GM19240 (cell line): ENCODE measurements around the gene SLC17A7.
"Not testable (repeated sequence)": the region's sequence is repeated elsewhere in the genome, so short reads cannot be mapped to it uniquely, and the experiment has no call there.

Experiments used
- DNase-seq: peaks from one replicate; pipeline ENCODE4 v3.0.0; 2011; ENCODE audit warnings: low spot score; ENCODE audit not compliant: insufficient read length

The SLC17A7 gene

DNA sequence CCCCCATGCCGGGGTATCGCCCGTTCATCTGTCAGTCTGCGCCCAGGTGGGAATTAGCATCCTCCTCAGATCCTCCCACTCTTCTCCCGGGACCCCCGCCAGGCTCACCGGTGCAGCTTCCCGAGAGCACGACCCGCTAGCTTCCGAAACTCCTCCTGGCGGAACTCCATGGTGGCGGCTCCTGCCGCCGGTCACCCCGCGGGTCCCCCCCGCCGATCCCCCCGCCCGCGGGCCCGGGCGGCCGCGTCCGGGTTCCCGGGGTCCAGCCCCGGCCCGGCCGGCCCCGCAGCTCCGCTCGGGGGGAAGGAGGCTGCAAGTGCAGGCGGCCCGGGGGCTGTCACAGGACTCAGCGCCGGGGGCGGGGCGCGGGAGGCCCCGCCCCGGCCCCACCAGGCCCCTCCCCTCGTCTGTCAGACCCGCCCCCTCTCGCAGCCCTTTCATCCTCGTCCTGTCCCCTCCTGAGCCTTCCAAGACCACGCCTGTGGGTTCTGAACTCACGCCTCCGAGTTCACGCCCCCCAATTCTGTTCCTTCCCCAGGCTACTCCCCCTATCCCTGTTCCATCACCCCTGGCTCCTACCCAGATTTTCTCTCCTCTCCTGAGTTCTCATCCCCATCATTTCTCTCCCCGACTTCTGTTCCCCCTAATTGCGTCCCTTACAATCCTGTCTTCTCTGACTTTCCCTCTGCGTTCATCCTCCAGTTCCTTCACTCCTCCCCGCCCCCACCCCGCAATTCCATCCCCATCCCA, at the start of gene SLC17A7:
TSS of gene SLC17A7 (minus strand) at position 318 of the 750 bp plus-strand sequence. CDS start at position 170, 148 bp downstream.
- DNase-seq: no peak

DNA sequence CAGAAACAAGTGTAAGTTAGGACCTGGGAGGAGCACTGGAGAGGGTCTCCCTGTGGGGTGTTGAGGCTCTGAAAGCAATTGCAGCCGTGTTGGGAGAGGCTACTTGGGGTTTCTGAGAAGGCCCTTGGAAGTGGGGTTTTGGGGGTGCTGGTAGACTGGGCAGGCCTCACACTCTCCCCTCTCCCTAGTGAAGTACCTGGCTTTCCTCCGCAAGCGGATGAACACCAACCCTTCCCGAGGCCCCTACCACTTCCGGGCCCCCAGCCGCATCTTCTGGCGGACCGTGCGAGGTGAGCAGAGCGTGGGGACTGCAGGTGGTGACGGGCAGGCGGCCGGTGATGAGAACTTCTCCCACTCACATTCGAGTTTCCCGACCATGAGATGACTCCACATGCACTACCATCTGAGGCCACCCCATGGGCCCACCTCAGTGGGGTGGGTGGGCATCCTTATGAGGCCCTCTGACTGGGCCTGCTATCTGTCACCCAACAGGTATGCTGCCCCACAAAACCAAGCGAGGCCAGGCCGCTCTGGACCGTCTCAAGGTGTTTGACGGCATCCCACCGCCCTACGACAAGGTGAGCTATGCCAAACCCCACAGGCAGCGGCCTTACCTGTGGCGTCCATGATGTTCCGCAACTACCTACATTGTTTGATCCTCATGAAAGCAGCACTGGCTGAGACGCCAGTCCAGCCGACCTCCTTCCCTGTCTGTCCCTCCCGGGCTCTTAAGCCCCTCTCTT, 49.1 kb upstream of the SLC17A7 start:
- no peak for DNase-seq

DNA sequence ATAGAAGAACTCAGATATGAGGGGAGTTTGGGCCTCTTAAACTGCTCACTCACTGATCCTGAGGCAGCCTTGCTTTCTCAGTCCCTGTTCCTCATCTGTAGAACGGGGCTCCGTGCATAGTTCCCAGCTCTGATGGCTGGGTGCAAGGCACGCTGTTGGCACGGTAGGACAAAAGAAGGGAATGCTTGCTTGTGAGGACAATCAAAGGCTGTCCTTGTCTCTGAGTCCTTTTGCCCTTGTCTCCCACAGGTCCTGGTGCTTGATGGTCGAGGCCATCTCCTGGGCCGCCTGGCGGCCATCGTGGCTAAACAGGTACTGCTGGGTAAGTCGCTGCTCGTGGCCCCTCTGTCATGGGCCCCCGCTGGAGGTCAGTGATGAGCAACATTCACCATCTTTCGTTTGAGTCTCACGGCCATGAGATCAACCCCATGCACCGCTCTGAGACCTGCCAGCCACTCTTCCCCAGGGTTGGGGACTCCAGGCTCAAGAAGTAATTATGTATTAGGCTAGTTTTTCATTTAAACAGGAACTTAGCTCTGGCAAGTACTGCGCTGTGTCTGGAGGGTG, 48.4 kb upstream of the SLC17A7 start:
- no peak for DNase-seq

DNA sequence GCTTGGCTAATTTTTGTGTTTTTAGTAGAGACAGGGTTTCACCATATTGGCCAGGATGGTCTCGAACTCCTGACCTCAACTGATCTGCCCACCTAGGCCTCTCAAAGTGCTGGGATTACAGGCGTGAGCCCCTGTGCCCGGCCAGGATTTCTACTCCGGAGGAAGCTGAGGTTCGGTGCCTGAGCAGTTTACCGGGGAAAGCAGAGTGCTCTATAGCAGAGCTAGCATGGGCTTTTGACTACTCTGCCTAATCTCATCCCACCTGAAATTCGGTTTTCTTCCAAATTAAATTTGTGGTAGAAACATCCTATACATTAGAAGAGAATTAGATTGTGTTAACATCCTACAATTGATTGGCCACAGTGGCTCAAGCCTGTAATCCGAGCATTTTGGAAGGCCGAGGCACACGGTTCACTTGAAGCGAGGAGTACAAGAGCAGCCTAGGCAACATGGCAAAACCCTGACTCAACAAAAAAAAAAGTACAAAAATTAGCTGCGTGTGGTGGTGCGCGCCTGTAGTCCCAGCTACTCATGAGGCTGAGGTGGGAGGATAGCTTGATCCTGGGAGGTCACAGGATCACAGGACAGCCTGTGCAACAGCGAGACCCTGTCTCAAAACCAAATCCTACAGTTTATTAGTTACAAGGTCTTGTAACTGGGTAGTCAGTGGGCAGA, 47.7 kb upstream of the SLC17A7 start:
- DNase-seq: no peak

DNA sequence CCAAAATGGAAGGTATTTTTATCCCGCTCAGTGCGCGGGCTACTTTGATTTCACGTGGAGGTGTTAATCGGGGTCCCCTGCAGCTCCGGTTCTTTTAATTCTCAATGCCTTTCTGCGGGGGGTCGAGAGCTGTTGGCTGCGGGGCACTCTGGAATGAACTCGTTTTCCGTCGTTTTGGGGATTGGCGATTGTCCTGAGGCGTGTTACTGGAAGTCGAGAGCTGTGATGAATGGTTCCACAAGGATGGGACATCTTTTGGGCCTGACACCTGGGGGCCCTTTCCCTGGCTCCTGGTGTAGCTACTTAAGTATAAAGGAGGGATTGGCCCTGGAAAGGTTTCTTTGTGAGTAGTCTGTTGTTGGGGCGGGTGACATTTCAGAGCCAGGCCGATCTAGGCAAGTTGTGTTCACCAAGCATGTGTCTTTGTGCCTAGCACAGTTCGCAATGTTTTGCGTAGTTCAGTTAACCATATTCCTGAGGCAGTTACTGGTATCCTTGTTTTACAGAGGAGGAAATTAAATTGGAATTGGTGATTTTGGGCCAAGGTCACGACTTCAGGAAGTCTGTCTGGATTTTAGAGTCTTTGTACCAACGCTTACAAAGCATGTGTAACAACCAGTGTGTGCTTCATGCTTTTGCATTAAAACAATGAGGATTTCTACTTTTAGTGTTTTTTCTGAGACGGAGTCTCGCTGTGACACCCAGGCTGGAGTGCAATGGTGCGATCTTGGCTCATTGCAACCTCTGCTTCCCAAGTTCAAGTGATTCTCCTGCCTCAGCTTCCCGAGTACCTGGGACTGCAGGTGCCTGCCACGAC, 46.9 kb upstream of the SLC17A7 start:
- no peak for DNase-seq

DNA sequence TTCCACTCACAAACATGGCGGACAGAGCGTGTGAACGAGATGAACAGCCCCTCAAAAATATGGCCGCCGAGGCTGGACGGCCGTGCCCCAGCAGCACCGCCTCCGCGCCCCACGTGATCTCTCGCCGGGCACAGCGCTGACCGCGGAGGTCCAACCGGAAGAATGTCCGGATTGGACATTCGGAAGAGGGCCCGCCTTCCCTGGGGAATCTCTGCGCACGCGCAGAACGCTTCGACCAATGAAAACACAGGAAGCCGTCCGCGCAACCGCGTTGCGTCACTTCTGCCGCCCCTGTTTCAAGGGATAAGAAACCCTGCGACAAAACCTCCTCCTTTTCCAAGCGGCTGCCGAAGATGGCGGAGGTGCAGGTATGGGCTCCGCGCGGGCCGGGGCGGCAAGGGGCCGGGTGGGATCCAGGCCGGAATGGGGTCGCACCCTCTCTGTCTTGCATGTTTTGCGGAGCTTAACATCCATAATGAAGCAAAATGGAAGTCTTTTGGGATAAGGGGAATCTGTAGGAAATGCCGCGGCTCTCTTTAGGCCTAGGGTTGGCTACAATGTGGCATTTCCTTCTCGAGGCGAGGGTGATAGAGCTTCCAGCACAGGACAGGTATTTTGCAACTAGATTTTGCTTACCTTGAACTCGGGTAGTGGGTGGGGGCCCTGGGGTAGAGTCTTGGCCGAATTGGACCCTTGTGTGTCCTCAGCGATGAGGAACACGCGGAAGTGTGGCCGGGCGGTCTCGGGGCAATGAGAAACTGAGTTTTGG, 46.1 kb upstream of the SLC17A7 start, which contains the start of gene RPL13A:
TSS of gene RPL13A (plus strand) at position 332 of the 769 bp plus-strand sequence. CDS start at position 354, 22 bp downstream.
- DNase-seq: peak; percentile 94

DNA sequence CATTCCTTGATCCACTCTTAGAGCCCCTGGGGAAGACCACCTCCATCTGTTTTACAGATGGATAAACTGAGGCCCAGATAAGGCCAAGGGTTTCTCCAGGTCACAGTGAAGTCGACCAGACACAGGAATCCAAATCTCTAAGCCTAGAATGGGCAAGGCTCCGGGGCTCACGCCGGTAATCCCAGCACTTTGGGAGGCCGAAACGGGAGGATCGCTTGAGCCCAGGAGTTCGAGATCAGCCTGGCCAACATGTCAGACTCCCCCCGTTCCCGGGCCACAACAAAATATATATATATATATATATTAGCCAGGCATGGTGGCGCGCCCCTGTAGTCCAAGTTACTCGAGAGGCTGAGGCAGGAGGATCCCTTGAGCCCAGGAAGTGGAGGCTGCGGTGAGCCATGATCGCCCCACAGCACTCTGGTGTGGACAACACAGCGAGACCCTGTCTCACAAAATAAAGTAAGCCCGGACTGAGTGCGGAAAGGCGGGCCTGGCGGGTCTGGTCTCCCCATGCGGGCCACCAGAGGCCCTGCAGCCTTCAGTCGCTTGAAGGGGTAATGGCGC, 45.5 kb upstream of the SLC17A7 start:
- no peak for DNase-seq

DNA sequence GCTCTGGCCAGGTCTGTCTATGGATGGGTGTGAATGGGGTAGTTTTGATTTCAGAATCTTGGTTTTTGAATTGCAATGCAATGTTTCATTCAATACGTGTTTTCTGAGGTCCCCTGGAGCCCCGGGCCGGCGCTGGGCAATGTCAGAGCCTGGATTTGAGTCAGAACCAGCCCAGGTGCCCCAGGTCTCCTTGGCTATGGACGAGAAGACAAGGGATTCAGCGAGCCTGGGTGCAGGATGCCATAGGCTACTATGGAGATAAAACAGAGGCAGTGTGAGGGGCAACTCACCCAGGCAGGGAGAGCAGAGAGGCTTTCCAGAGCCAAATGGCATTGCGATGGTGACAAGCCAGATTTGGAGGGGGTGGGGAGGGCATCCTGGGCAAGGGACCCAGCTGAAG, 44.9 kb upstream of the SLC17A7 start:
- DNase-seq: no peak

DNA sequence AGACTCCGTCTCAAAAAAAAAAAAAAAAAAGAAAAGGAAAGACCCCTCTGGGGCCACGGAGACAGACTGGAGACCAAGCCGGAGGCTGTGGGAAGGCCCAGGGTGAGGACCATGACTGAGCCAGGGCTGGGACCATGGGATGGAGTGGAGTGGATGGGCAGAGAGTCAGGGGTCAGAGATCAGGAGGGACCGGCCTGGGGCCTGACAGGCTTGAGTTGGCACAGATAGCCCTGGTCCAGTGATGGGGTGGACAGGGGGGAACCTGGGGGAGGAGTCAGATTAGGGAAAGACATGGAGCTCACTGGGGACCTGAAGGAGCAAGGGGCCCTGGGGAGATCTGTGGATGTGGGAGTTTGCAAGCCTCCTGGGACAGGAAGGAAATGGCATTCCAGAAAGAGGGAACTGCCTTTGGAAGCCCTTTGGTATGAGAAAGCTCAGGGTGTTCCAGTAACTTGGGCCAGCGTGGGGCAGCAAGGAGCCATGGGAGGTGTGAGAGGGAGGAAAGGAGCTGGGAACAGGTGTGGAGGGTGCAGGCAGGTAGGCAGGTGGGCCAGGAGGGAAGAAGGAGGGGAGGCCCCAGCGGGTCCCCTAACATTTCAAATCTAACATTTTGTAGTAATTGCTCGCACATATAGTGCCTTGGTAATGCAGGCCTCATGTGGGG, 39.8 kb upstream of the SLC17A7 start:
- DNase-seq: no peak

DNA sequence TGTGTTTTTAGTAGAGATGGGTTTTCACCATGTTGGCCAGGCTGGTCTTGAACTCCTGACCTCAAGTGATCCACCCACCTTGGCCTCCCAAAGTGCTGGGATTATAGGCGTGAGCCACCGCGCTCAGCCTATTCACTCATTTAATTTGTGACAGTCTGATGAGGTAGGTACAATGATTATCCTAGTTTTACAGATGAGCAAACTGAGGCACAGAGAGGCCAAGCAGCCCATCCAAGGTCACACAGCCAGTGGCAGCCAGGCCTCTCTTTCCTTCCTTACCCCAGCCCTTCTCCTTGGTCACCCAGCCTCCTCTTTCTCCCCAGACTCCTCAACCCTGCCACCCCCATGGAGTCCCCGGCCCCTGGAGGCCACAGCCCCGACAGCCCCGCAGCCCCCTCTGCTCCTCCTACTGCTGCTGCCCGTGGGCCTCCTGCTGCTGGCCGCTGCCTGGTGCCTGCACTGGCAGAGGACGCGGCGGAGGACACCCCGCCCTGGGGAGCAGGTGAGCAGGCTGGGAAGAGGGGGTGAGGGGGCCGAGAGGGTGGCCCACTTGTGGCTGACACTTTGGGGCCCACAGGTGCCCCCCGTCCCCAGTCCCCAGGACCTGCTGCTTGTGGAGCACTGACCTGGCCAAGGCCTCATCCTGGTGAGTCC, 38.8 kb upstream of the SLC17A7 start:
- DNase-seq: no peak

DNA sequence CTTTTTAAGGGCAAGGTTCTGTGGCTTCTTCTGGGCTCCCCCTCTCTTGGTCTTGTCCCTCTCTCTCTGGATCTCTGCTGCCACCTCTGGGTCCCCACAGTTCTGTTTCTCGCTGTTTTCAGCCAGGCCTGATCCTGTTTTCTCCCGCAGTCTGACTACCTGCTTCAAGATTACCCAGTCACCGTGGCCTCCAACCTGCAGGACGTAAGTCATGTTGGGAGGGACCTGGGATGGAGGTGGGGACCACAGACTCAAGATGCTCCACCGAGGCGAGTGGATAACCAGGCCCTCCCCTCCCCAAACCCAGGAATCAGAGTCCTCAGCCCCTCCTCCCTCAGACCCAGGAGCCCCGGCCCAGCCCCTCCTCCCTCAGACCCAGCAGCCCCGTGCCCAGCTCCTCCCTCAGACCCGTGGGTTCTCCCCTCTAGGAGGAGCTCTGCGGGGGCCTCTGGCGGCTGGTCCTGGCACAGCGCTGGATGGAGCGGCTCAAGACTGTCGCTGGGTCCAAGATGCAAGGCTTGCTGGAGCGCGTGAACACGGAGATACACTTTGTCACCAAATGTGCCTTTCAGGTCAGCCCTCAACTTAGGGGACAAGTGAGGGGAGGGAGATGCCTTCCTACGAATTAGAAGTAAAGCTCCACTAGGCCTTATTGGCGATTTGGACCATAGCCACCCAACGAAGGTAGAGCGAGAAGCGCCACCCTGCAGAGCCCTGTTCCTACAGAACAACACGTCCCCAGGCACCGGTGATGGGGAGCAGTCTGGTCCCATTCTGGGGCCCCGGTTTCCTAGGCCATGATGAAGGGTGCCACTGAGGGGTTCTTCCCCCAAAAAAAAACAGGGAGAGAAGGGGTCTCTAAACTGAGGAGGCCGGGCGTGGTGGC, 34.9 kb upstream of the SLC17A7 start:
- DNase-seq: no peak

DNA sequence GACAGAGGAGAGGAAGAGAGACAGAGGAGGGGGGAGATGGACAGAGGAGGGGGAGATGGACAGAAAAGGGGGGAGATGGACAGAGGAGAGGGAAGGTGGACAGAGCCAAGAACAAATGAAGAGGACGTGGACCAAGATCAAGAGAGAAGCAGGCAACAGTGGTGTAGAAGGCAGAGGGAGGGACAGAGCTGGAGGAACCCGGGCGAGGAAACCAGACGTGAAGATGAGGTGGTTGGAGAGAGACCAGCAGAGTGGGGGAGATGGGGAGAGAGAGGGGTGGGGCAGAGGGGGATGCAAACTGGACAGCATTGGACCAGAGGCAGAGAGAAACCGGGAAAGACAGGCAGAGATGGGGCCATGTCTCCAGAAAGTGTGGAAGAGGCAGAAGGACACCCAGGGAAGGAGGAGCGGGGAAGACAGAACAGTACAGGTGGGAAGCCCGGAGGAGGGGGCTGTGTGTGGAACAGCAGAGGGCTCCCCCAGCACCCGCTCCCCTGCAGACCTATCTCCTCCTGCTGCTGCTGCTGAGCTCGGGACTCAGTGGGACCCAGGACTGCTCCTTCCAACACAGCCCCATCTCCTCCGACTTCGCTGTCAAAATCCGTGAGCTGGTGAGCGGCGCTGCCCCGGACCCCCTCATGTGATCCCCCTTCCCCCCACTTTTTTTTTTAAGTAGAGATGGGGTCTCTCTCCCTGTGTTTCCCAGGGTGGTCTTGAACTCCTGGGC, 34.0 kb upstream of the SLC17A7 start:
- no peak for DNase-seq

DNA sequence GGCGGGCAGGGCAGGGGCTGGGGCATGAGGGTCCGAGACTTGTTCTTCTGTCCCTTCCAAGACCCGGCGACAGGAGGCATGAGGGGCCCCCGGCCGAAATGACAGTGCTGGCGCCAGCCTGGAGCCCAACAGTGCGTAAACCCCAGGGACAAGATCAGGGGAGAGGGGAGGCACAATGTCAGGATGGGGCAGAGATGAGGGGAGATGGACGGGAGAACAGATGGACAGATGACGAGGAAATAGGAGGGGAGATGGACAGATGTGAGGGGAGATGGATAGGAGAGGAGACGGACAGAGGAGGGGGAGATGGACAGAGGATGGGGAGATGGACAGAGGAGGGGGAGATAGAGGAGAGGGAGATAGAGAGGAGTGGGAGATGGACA, 33.2 kb upstream of the SLC17A7 start:
- DNase-seq: no peak

DNA sequence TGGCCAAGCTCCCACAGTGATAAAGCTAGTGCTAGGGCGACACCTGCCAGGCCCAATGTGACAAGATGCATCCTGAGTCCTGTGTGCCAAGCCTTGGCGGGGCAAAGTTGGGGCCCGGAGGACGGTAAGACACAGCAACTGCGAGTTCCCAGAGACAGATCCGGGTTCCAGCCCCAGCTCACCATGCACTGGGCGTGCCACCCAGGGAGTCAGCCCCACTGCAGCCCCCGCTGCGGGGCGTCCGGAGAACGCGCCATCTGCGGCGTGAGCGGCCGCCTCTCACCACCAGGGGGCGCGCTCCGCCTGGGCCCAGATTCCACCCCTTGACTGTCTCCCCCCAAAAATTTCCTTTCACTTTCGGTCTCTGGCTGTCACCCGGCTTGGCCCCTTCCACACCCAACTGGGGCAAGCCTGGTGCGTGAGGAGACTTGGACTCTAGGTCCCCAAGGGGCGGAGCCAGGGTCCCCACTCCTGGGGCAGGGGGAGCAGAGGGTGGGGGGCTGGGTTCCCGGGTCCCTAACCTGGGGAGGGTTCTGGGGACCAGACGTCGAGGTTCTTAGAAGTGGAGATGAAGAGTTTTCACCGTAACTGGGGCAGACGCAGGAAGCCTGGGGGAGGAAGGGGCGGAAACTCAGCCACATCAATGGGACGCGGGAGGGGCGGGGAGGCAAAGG, 32.7 kb upstream of the SLC17A7 start, which contains the start of gene FLT3LG:
TSS of gene FLT3LG (plus strand) at position 348 of the 674 bp plus-strand sequence. CDS start 425 bp downstream, outside the sequence.
- DNase-seq: peak; percentile 98

DNA sequence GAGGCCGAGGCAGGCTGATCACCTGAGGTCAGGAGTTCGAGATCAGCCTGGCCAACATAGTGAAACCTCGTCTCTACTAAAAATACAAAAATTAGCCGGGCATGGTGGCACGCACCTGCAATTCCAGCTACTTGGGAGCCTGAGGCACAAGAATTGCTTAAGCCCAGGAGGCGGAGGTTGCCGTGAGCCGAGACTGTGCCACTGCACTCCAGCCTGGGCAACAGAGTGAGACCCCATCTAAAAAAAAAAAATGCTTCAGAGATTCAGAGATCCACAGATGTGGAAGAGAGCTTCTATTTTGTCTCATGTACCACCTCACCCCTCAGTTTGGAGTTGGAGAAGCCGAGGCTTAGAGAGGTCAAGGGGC, 32.2 kb upstream of the SLC17A7 start:
- not testable (repeated sequence) for DNase-seq

DNA sequence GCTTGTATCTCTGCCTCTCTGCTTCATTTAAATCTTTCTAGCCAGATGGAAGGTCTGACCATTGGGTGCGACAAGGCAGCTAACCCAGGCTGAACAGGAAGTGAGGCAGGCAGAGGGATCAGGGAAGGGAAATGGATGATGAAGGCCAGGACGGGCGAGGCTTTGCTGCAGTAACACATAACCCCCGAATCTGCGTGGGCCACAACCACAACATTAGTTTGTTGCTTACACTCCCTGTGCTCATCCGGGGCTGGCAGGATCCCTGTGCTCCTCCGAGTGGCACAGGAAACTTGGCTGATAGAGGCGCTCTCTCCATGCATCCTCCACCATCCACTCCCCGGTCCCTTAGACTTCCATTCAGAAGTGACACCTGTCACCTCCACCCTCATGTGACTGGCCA, 31.6 kb upstream of the SLC17A7 start:
- DNase-seq: no peak

DNA sequence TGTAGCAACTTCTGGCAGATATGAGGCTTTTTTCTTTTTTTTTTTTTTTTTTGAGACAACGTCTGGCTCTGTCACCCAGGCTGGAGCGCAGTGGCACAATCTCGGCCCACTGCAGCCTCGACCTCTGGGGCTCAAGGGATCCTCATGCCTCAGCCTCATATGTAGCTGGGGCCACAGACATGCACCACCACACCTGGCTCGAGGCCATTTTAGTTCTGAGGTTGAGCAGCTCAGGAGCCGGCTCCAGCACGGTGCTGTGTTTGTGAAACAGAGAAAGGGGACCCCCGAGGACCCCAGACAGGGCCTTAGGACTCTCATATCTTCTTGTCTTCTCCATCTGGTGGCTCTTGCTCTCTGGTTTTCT, 29.3 kb upstream of the SLC17A7 start:
- no peak for DNase-seq
